Activated T-helper 1 cell treated with anti-CD3 and anti-CD28 coated beads, Interleukin-12 subunit alpha, Interleukin-12 subunit beta, Interleukin-2, Interleukin-4 antibody, amounts not matched to agents 30 ng/mL and 10 ng/mL and 1 ng/mL, durations not matched to agents 14 hours and 24 hours and 36 hours (primary cell): Measurements from ENCODE around the gene MYO5C. TPM values are rescaled to one million over a fixed set of nuclear protein-coding genes. Genes with fewer than 3 reads are reported as not detected.
"Not testable (repeated sequence)": the region's sequence is repeated elsewhere in the genome, so short reads cannot be mapped to it uniquely, and the experiment has no call there.

Experiments used
- DNase-seq: peaks from one replicate; pipeline ENCODE4 v3.0.0; 2021; ENCODE audit warnings: low spot score
- H3K27ac Mint-ChIP-seq: one replicate; pipeline ENCODE4 v1.8.0; 2021; ENCODE audit warnings: mild to moderate bottlenecking, mixed read lengths
- H3K27me3 Mint-ChIP-seq: one replicate; pipeline ENCODE4 v1.8.0; 2022; ENCODE audit warnings: mild to moderate bottlenecking, moderate library complexity, mixed read lengths; ENCODE audit not compliant: insufficient read depth
- H3K36me3 Mint-ChIP-seq: one replicate; pipeline ENCODE4 v1.8.0; 2021; ENCODE audit warnings: low read depth, mixed read lengths
- H3K4me1 Mint-ChIP-seq: one replicate; pipeline ENCODE4 v1.8.0; 2021; ENCODE audit warnings: low read depth, mixed read lengths
- H3K4me3 Mint-ChIP-seq: one replicate; pipeline ENCODE4 v1.8.0; 2021; ENCODE audit warnings: mild to moderate bottlenecking, moderate library complexity, mixed read lengths
- H3K9me3 Mint-ChIP-seq: one replicate; pipeline ENCODE4 v1.8.0; 2021; ENCODE audit warnings: mixed read lengths
- intact Hi-C: fragments of 100-400 bp; cut with micrococcal nuclease; formaldehyde crosslinking; loops from one replicate; pipeline ENCODE4 v1.15.1; 2024
- total RNA-seq: library from RNA; stranded (reverse); gene quantifications from 2 replicates; pipeline ENCODE4 v1.2.3, GENCODE V29; 2022

Gene MYO5C
- total RNA-seq, 1 donor from 2014 or later, result 0.29 TPM

DNA sequence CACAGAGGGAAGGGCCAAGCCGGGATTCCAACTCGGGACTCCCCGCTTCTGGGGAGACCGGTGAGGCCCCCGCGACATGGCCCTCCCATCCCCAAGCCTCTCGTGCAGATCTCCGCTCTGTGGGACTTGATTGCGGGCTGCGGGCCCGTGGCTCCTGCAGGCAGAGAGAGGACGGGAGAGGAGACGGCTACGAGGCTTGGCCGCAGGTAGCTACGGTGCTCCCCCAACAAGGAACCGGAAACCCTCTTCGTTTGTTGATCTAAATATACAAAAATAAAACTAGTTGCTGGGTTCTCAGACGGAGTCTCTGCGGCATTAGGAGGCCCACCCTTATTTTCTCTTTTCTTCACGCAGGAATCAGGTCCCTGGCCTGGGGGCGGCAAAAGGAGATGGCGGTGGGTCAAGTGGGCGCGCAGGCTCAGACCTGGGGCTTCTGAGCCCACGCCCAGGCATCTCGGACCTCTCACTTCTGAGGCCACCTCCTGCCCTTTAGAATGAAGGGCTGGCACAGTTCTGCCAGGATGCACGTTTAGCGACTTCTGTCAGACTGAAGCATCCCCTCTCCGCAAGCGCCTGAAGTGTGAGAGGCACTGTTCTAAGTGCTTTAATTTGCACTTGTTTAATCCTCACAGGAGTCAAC is 115.3 kb downstream of the MYO5C start:
- Mint-ChIP-seq H3K4me1 (peaks cover 37% of the 10 kb centered on the region), H3K27me3 (no peaks in the 10 kb centered on the region)
- intact Hi-C loops, result no loop called here

DNA sequence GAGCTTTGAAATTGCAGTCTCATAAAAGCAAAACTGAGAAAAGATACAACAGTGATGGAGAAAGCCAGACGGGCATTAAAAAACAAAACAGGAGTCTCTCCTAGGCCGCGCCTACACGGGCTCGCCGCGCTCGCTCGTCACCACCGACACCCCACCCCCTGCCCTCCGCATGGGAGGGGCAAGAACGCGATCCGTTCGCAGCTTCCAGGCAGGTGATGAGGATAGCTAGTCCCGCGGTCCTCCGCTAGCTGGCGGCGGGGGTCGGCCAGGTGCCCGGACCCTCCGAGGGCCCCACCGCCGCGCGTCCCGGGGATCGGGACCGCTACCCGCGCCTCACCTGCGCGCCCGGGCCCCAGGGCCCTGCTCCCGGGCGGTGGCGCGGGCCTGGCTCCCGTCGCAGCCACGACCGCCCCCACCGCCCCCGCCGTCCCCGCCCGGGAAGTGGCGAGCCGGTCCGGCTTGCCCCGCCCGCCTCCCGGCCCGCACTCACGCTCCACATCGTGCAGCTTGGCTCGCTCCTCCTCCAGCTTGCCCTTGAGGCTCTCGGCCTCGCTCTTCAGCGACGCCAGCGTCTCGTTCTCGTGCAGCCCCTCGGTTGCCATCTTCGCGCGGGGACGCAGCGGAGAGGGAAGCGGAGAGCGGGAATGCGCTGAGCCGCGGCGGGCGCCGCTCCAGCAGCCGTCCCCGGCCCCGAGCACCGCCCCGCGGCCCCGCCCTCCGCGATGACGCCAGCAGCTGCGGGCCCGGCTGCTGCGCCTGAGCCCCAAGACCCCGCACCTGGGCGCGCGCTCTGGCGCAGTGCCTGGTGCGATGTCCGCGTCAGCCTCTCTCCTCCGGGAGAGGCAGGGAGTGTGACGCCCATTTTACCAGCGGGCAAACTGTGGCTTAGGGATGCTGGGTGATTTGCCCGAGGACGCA is 116.1 kb downstream of the MYO5C start:
- peak; percentile 87 for DNase-seq
- Mint-ChIP-seq H3K36me3 (no peaks in the 10 kb centered on the region), H3K4me1 (peaks cover 37% of the 10 kb centered on the region), H3K27me3 (no peaks in the 10 kb centered on the region), H3K27ac (peak overlapping the region; percentile 94), H3K9me3 (no peaks in the 10 kb centered on the region), H3K4me3 (peak overlapping the region; percentile 90)
- intact Hi-C loops, result loop anchor here (1.0 to 5.0 kb wide), 5 partner anchors 29 to 498 kb away; partner anchors contain the start of genes ATOSA and LEO1

More for the DNA sequence above, 115.3 kb downstream of the MYO5C start:
- no peaks in the 10 kb centered on the region for H3K9me3 Mint-ChIP-seq
- no peaks in the 10 kb centered on the region for H3K36me3 Mint-ChIP-seq
- peak overlapping the region; percentile 94 for H3K27ac Mint-ChIP-seq
- DNase-seq, result peak; percentile 38
- H3K4me3 Mint-ChIP-seq, result peak overlapping the region; percentile 88

DNA sequence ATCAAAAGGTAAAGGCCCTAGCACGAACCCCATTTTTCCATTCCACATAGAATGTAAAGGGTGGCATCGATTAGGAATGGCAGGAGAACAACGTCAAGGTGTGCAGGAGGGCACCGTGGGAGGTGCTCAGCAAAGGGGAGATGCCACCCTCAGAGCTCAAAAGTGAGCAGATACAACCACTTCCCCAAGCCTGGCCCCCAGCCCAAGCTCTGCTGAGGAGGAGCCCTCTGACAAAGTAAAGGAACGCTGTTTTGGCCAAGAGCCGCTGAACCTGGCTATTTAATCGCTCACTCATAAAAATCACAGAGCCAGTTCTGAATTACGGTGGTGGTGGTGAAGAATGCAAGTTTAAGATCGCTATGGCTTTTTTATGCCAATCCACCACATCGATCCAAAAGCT is 116.8 kb downstream of the MYO5C start:
- intact Hi-C loops, result loop anchor here (1.0 to 5.0 kb wide), 5 partner anchors 30 to 499 kb away; partner anchors contain the start of genes ATOSA and LEO1
- Mint-ChIP-seq H3K4me1 (peaks cover 37% of the 10 kb centered on the region), H3K4me3 (peak overlapping the region; percentile 90), H3K27me3 (no peaks in the 10 kb centered on the region), H3K9me3 (no peaks in the 10 kb centered on the region), H3K27ac (peak overlapping the region; percentile 91), H3K36me3 (no peaks in the 10 kb centered on the region)
- DNase-seq, result no peak

- Mint-ChIP-seq H3K27me3 (no peaks in the 10 kb centered on the region), H3K4me1 (peaks cover 11% of the 10 kb centered on the region), H3K36me3 (no peaks in the 10 kb centered on the region), H3K9me3 (no peaks in the 10 kb centered on the region), H3K27ac (no peak overlapping the region), H3K4me3 (no peak overlapping the region)
- intact Hi-C loops, result no loop called here
- DNase-seq, result no peak
Measured at GRCh38 chr15:52172869-52173268, 122.7 kb downstream of the MYO5C start.

DNA sequence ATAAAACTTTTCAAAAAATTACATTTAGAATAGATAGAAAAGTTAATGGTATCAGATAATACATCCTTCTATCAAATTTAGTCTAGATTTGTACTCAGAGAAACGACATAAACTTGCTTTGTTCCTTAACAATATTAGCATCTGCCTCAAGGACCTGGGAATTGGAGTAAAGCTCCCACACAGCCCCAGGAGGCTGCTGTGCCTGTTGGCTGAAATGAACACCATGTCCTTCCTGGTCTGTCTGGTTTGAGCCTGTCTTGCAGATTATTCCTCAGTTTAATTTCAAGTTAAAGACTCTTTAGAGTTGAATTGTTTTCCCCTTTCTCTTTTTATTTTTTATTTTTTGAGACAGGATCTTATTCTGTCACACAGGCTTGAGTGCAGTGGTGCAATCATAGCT is 123.8 kb downstream of the MYO5C start:
- no peak overlapping the region for H3K27ac Mint-ChIP-seq

DNA sequence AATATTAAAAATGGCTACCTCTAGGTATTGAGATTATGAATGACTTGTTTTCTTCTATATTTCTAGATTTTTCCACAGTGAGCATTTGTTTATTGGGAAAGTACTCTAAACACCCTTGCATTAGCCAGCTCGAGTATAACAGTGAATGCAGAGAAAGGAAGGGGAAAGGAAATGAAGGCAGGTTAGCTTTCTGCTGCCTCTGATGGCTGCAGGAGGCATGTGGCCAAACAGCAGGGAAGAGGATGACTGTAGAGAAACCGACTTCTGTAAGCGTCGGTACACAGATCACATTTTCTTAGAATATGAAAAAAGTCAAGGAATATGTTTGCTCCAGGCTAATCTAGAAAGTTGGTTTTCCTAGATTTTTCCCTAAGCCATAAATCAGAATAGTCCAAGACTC is 124.2 kb downstream of the MYO5C start:
- H3K4me1 Mint-ChIP-seq, result peaks cover 6% of the 10 kb centered on the region
- H3K9me3 Mint-ChIP-seq, result no peaks in the 10 kb centered on the region
- H3K4me3 Mint-ChIP-seq, result no peak overlapping the region
- no peak for DNase-seq
- intact Hi-C loops, result loop anchor here (2.0 kb wide), 1 partner anchor 189 kb away; no protein-coding TSS in a partner anchor
- no peaks in the 10 kb centered on the region for H3K27me3 Mint-ChIP-seq
- H3K27ac Mint-ChIP-seq, result no peak overlapping the region
- H3K36me3 Mint-ChIP-seq, result no peaks in the 10 kb centered on the region

More for the DNA sequence above, 123.8 kb downstream of the MYO5C start:
- intact Hi-C loops, result loop anchor here (2.0 kb wide), 1 partner anchor 189 kb away; no protein-coding TSS in a partner anchor
- DNase-seq, result no peak
- H3K9me3 Mint-ChIP-seq, result no peaks in the 10 kb centered on the region
- H3K36me3 Mint-ChIP-seq, result no peaks in the 10 kb centered on the region
- peaks cover 6% of the 10 kb centered on the region for H3K4me1 Mint-ChIP-seq
- no peaks in the 10 kb centered on the region for H3K27me3 Mint-ChIP-seq
- H3K4me3 Mint-ChIP-seq, result no peak overlapping the region

DNA sequence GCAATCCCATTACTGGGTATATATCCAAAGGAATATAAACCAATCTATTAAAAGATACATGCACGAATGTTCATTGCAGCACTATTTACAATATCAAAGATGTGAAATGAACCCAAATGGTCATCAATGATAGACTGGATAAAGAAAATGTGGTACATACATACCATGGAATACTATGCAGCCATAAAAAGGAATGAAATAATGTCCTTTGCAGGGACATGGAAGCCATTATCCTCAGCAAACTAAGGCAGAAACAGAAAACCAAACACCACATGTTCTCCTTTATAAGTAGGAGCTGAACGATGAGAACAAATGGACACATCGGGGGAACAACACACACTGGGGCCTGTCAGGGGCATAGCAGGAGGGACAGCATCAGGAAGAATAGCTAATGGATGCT is 125.4 kb downstream of the MYO5C start:
- not testable (repeated sequence) for H3K27ac Mint-ChIP-seq, H3K36me3 Mint-ChIP-seq, DNase-seq, H3K4me3 Mint-ChIP-seq, H3K4me1 Mint-ChIP-seq, H3K27me3 Mint-ChIP-seq, H3K9me3 Mint-ChIP-seq
- intact Hi-C loops, result loop anchor here (2.0 kb wide), 1 partner anchor 187 kb away; no protein-coding TSS in a partner anchor

- H3K36me3 Mint-ChIP-seq, DNase-seq, H3K9me3 Mint-ChIP-seq, H3K4me3 Mint-ChIP-seq, H3K27ac Mint-ChIP-seq, intact Hi-C loops, H3K27me3 Mint-ChIP-seq, H3K4me1 Mint-ChIP-seq: not testable (repeated sequence)
Measured at GRCh38 chr15:52165494-52166131, 130.0 kb downstream of the MYO5C start.

- Mint-ChIP-seq H3K4me1 (no peaks in the 10 kb centered on the region), H3K4me3 (no peak overlapping the region), H3K9me3 (no peaks in the 10 kb centered on the region), H3K36me3 (peaks cover 5% of the 10 kb centered on the region), H3K27me3 (peaks cover 2% of the 10 kb centered on the region), H3K27ac (no peak overlapping the region)
- no peak for DNase-seq
- intact Hi-C loops, result no loop called here
Measured at GRCh38 chr15:52164631-52165265, 130.9 kb downstream of the MYO5C start.

GRCh38 chr15:52163321-52164190 is 132.0 kb downstream of the MYO5C start:
- no peaks in the 10 kb centered on the region for H3K4me1 Mint-ChIP-seq
- intact Hi-C loops, result no loop called here
- H3K4me3 Mint-ChIP-seq, result no peak overlapping the region
- no peak for DNase-seq
- peaks cover 2% of the 10 kb centered on the region for H3K27me3 Mint-ChIP-seq
- no peaks in the 10 kb centered on the region for H3K9me3 Mint-ChIP-seq
- no peak overlapping the region for H3K27ac Mint-ChIP-seq
- peaks cover 10% of the 10 kb centered on the region for H3K36me3 Mint-ChIP-seq

DNA sequence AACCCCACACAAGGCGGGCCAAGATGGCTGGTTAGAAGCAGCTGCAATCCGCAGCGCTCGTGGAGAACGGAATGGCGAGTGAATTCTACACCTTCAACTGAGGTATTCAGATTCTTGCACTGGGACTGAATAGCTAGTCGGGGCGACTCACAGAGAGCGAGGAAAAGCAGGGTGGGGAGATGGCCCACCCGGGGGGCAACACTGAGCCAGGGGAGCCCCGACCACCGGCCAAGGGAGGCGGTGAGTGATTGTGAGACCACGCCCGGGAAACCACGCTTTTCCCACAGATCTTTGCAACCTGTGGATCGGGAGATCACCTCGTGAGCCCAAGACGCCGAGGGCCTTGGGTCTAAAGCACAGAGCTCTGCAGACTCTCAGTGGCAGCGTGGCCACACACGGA is 132.7 kb downstream of the MYO5C start:
- Mint-ChIP-seq H3K4me3 (no peak overlapping the region), H3K27me3 (peaks cover 2% of the 10 kb centered on the region), H3K27ac (no peak overlapping the region), H3K9me3 (no peaks in the 10 kb centered on the region), H3K36me3 (peaks cover 11% of the 10 kb centered on the region), H3K4me1 (no peaks in the 10 kb centered on the region)
- intact Hi-C loops, result no loop called here
- DNase-seq, result no peak

GRCh38 chr15:52162260-52162659 is 133.3 kb downstream of the MYO5C start:
- Mint-ChIP-seq H3K4me3 (no peak overlapping the region), H3K9me3 (no peaks in the 10 kb centered on the region)
- intact Hi-C loops, result no loop called here

More at GRCh38 chr15:52162260-52162659, 133.3 kb downstream of the MYO5C start:
- H3K27me3 Mint-ChIP-seq, result peaks cover 2% of the 10 kb centered on the region
- H3K36me3 Mint-ChIP-seq, result peaks cover 11% of the 10 kb centered on the region
- no peaks in the 10 kb centered on the region for H3K4me1 Mint-ChIP-seq
- no peak overlapping the region for H3K27ac Mint-ChIP-seq
- no peak for DNase-seq
